GM10248 (cell line): ENCODE results near the gene PLA1A.
A peak's percentile ranks its signal among the peaks of the same experiment; 100 is the strongest.
"Not testable (repeated sequence)": the region's sequence is repeated elsewhere in the genome, so short reads cannot be mapped to it uniquely, and the experiment has no call there.

Experiments used
- CTCF ChIA-PET: fragments of 300-600 bp; sonication (Branson Sonifier 250); formaldehyde crosslinking; extraction: SDS; loops from one replicate; lab custom pipeline; 2021; ENCODE audit warnings: antibody characterized with exemption; lab: Yijun Ruan, JAX
- POLR2A ChIA-PET: fragments of 350-650 bp; sonication (Branson Sonifier 250); formaldehyde crosslinking; extraction: SDS; loops from one replicate; lab custom pipeline; 2020; ENCODE audit warnings: antibody characterized with exemption; lab: Yijun Ruan, JAX
- DNase-seq: peaks from one replicate; pipeline ENCODE4 v3.0.0; 2012; ENCODE audit errors: extremely low spot score
- CTCF ChIP-seq: IDR thresholded peaks from 2 replicates; pipeline ENCODE4 v1.5.1; 2012; ENCODE audit warnings: mild to moderate bottlenecking, low read depth; ENCODE audit errors: extremely low read depth, missing control alignments, control extremely low read depth

Gene PLA1A

GRCh38 chr3:119592861-119593260 lies 4.8 kb upstream of the PLA1A start:
- CTCF ChIA-PET = interaction anchor here (1.1 to 6.8 kb wide), 6 partner anchors 8 to 34 kb away, joined by 3 to 63 read pairs (median 6); partner anchors contain the start of genes ADPRH, CD80 and PLA1A
- DNase-seq = no peak
- TF ChIP-seq CTCF = no peak
- POLR2A ChIA-PET = no interaction called here

GRCh38 chr3:119594066-119594465 lies 3.6 kb upstream of the PLA1A start:
- POLR2A ChIA-PET = no interaction called here
- TF ChIP-seq CTCF = no peak
- no peak for DNase-seq
- CTCF ChIA-PET = interaction anchor here (1.1 to 4.1 kb wide), 4 partner anchors 10 to 35 kb away, joined by 5 to 32 read pairs (median 6); partner anchors contain the start of genes ADPRH and CD80

- ChIA-PET POLR2A (interaction anchor here (1.6 kb wide), 1 partner anchor 15 kb away, joined by 5 read pairs; the partner anchor contains the start of gene ADPRH), CTCF (interaction anchor here (1.7 to 2.6 kb wide), 3 partner anchors 13 to 35 kb away, joined by 7 to 17 read pairs (median 12); partner anchors contain the start of genes ADPRH and CD80)
- DNase-seq = not testable (repeated sequence)
Observed at GRCh38 chr3:119594929-119595328, 2.8 kb upstream of the PLA1A start.

- CTCF ChIA-PET = interaction anchor here (0.7 to 2.6 kb wide), 10 partner anchors 8 to 96 kb away, joined by 3 to 17 read pairs (median 6); partner anchors contain the start of genes ADPRH and CD80
- POLR2A ChIA-PET = interaction anchor here (0.8 to 1.6 kb wide), 3 partner anchors 16 to 38 kb away, joined by 3 to 5 read pairs (median 4); partner anchors contain the start of gene ADPRH
- DNase-seq = no peak
- no peak for TF ChIP-seq CTCF
Observed at GRCh38 chr3:119595639-119596334, 1.9 kb upstream of the PLA1A start.

- no peak for TF ChIP-seq CTCF
- no peak for DNase-seq
- ChIA-PET POLR2A (interaction anchor here (1.1 to 1.6 kb wide), 2 partner anchors 17 to 31 kb away, joined by 4 to 5 read pairs; partner anchors contain the start of gene ADPRH), CTCF (interaction anchor here (0.7 to 2.6 kb wide), 10 partner anchors 9 to 96 kb away, joined by 3 to 17 read pairs (median 6); partner anchors contain the start of genes ADPRH and CD80)
Observed at GRCh38 chr3:119596398-119596797, 1.3 kb upstream of the PLA1A start.

GRCh38 chr3:119598410-119599098 lies 869 bp downstream of the PLA1A start:
- ChIA-PET CTCF (interaction anchor here (1.0 to 6.3 kb wide), 10 partner anchors 8 to 98 kb away, joined by 3 to 63 read pairs (median 30); partner anchors contain the start of genes ADPRH and CD80), POLR2A (interaction anchor here (1.0 kb wide), 1 partner anchor 17 kb away, joined by 4 read pairs; no protein-coding TSS in a partner anchor)

More at GRCh38 chr3:119598410-119599098, 869 bp downstream of the PLA1A start:
- DNase-seq = peak; percentile 54
- no peak for TF ChIP-seq CTCF
